Activated CD8-positive, alpha-beta memory T cell treated with anti-CD3 and anti-CD28 coated beads, Interleukin-2, amount 50 U/mL, for 1 hour (primary cell): Measurements from ENCODE around the gene BANP.
"Not testable (repeated sequence)": the region's sequence is repeated elsewhere in the genome, so short reads cannot be mapped to it uniquely, and the experiment has no call there.

Experiments used
- DNase-seq: peaks from one replicate; pipeline ENCODE4 v3.0.0-alpha.2; 2020; ENCODE audit errors: extremely low read depth

BANP gene

GRCh38 chr16:87966064-87966645 lies 14.9 kb downstream of the BANP start:
- DNase-seq, result no peak

- DNase-seq, result no peak
These were observed 15.5 kb downstream of the BANP start for GRCh38 chr16:87966685-87967185.

- DNase-seq, result no peak
These were observed 17.3 kb downstream of the BANP start for GRCh38 chr16:87968541-87968940.

GRCh38 chr16:87970186-87970585 lies 19.0 kb downstream of the BANP start:
- DNase-seq, result no peak

- DNase-seq, result no peak
These were observed 20.7 kb downstream of the BANP start for GRCh38 chr16:87971933-87972332.

GRCh38 chr16:87973717-87974116 lies 22.5 kb downstream of the BANP start:
- no peak for DNase-seq

GRCh38 chr16:87974178-87974577 lies 22.9 kb downstream of the BANP start:
- DNase-seq, result no peak

GRCh38 chr16:87976665-87977064 lies 25.4 kb downstream of the BANP start:
- DNase-seq, result no peak

- DNase-seq, result no peak
These were observed 26.9 kb downstream of the BANP start for GRCh38 chr16:87978127-87978526.

GRCh38 chr16:87979352-87979751 lies 28.1 kb downstream of the BANP start:
- no peak for DNase-seq

- not testable (repeated sequence) for DNase-seq
These were observed 28.8 kb downstream of the BANP start for GRCh38 chr16:87979911-87980630.

GRCh38 chr16:87981376-87981775 lies 30.1 kb downstream of the BANP start:
- DNase-seq, result not testable (repeated sequence)

GRCh38 chr16:87982581-87983041 lies 31.4 kb downstream of the BANP start:
- no peak for DNase-seq

GRCh38 chr16:87983072-87983736 lies 32.0 kb downstream of the BANP start:
- DNase-seq, result not testable (repeated sequence)

GRCh38 chr16:87983737-87984097 lies 32.5 kb downstream of the BANP start:
- DNase-seq, result not testable (repeated sequence)

GRCh38 chr16:87984180-87984579 lies 32.9 kb downstream of the BANP start:
- DNase-seq, result not testable (repeated sequence)

GRCh38 chr16:87984632-87985267 lies 33.5 kb downstream of the BANP start:
- DNase-seq, result no peak

- not testable (repeated sequence) for DNase-seq
These were observed 34.3 kb downstream of the BANP start for GRCh38 chr16:87985493-87985892.

GRCh38 chr16:87986361-87986849 lies 35.2 kb downstream of the BANP start:
- not testable (repeated sequence) for DNase-seq

GRCh38 chr16:87988596-87988995 lies 37.4 kb downstream of the BANP start:
- not testable (repeated sequence) for DNase-seq

- DNase-seq, result not testable (repeated sequence)
These were observed 39.0 kb downstream of the BANP start for GRCh38 chr16:87990254-87990653.

- not testable (repeated sequence) for DNase-seq
These were observed 40.9 kb downstream of the BANP start for GRCh38 chr16:87992142-87992541.
